SK-N-SH (cell line): ENCODE results near the gene MAPK10.

Experiments
- EP300 ChIP-seq, 2 experiments: IDR thresholded peaks; 2 replicates each; pipeline versions ENCODE4 v1.4.0 to v1.6.1; 2012; ENCODE audit warnings: borderline replicate concordance in 1 of 2, low read depth in 1 of 2, low read length in 1 of 2
- EZH2phosphoT487 ChIP-seq: fragments of 200-600 bp; sonication (generic); IDR thresholded peaks from 2 replicates; pipeline ENCODE4 v1.6.1; 2017; ENCODE audit warnings: low read depth, mixed run types, mild to moderate bottlenecking, antibody characterized with exemption, moderate library complexity, borderline replicate concordance
- NFIC ChIP-seq: IDR thresholded peaks from 2 replicates; pipeline ENCODE4 v1.4.0; 2012; ENCODE audit warnings: borderline replicate concordance
- POLR2AphosphoS5 ChIP-seq: IDR thresholded peaks from 2 replicates; pipeline ENCODE4 v1.6.1; 2012; ENCODE audit warnings: low read depth, low read length
- RAD21 ChIP-seq: IDR thresholded peaks from 2 replicates; pipeline ENCODE4 v1.6.1; 2012; ENCODE audit warnings: mild to moderate bottlenecking, low read length
- RFX5 ChIP-seq: IDR thresholded peaks from 2 replicates; pipeline ENCODE4 v1.6.1; 2012; ENCODE audit warnings: mild to moderate bottlenecking, improper control_type of control experiment, low read length
- SIN3A ChIP-seq: IDR thresholded peaks from 2 replicates; pipeline ENCODE4 v1.6.1; 2012; ENCODE audit warnings: low read depth, mild to moderate bottlenecking, low read length, moderate library complexity, borderline replicate concordance
- TF ChIP-seq, protein P1 (sequence below): fragments of 200-600 bp; sonication (generic); IDR thresholded peaks from 2 replicates; pipeline ENCODE4 v1.6.1; 2017; ENCODE audit warnings: antibody characterized with exemption, mild to moderate bottlenecking, moderate library complexity
- TF ChIP-seq, protein P2 (sequence below): IDR thresholded peaks from 2 replicates; pipeline ENCODE4 v1.4.0; 2012; ENCODE audit warnings: low read depth, borderline replicate concordance
- TF ChIP-seq, protein P3 (sequence below): fragments of 150-350 bp; IDR thresholded peaks from 2 replicates; pipeline ENCODE4 v1.6.1; 2017; ENCODE audit warnings: antibody characterized with exemption, low read length, low read depth, borderline replicate concordance

DNA sequence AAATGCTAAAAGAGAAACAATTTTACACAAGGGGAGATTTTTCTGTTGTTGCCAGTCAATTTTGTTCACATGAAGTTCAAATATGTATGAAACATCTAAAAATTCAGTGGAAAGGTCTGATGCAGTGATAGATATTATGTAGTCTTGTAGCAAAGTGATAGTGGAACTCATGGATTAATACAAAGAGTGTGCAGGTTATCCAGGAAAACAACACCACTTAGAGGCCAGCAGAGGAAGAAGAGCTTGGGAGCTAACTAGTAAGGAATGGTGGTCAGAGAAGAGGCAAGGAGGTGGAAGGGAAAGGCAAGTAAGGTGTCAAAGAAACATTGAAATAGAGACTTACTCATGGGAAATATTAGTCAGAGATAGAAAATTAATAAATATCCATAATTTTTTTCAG is 395.6 kb downstream of the MAPK10 start:
- TF ChIP-seq, protein P1, sequence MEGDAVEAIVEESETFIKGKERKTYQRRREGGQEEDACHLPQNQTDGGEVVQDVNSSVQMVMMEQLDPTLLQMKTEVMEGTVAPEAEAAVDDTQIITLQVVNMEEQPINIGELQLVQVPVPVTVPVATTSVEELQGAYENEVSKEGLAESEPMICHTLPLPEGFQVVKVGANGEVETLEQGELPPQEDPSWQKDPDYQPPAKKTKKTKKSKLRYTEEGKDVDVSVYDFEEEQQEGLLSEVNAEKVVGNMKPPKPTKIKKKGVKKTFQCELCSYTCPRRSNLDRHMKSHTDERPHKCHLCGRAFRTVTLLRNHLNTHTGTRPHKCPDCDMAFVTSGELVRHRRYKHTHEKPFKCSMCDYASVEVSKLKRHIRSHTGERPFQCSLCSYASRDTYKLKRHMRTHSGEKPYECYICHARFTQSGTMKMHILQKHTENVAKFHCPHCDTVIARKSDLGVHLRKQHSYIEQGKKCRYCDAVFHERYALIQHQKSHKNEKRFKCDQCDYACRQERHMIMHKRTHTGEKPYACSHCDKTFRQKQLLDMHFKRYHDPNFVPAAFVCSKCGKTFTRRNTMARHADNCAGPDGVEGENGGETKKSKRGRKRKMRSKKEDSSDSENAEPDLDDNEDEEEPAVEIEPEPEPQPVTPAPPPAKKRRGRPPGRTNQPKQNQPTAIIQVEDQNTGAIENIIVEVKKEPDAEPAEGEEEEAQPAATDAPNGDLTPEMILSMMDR: no peak
- TF ChIP-seq EZH2phosphoT487: no peak
- TF ChIP-seq NFIC: no peak
- 0 out of 2 replicates have a peak, but pooled peaks have one; percentile 21 for TF ChIP-seq RAD21
- TF ChIP-seq, protein P2, sequence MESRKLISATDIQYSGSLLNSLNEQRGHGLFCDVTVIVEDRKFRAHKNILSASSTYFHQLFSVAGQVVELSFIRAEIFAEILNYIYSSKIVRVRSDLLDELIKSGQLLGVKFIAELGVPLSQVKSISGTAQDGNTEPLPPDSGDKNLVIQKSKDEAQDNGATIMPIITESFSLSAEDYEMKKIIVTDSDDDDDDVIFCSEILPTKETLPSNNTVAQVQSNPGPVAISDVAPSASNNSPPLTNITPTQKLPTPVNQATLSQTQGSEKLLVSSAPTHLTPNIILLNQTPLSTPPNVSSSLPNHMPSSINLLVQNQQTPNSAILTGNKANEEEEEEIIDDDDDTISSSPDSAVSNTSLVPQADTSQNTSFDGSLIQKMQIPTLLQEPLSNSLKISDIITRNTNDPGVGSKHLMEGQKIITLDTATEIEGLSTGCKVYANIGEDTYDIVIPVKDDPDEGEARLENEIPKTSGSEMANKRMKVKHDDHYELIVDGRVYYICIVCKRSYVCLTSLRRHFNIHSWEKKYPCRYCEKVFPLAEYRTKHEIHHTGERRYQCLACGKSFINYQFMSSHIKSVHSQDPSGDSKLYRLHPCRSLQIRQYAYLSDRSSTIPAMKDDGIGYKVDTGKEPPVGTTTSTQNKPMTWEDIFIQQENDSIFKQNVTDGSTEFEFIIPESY: no peak
- TF ChIP-seq, protein P3, sequence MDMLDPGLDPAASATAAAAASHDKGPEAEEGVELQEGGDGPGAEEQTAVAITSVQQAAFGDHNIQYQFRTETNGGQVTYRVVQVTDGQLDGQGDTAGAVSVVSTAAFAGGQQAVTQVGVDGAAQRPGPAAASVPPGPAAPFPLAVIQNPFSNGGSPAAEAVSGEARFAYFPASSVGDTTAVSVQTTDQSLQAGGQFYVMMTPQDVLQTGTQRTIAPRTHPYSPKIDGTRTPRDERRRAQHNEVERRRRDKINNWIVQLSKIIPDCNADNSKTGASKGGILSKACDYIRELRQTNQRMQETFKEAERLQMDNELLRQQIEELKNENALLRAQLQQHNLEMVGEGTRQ: no peak
- no peak for TF ChIP-seq RFX5
- no peak for TF ChIP-seq POLR2AphosphoS5
- no peak for TF ChIP-seq EP300 (IDR thresholded peaks at IDR 0.05; ENCODE audit: borderline replicate concordance in 1 of 2, low read depth in 1 of 2, low read length in 1 of 2)
- TF ChIP-seq SIN3A: no peak
